Measurements from ENCODE around the gene NCKAP1. TPM values are rescaled to one million over a fixed set of nuclear protein-coding genes. Genes with fewer than 3 reads are reported as not detected.
"Not testable (repeated sequence)": the region's sequence is repeated elsewhere in the genome, so short reads cannot be mapped to it uniquely, and the experiment has no call there.

NCKAP1 gene
- total RNA-seq, 4 donors from 2014 or later = 114 to 144 (median 124) TPM

GRCh38 chr2:182968493-182968892 is 69.8 kb downstream of the NCKAP1 start:
- no peak for DNase-seq (ENCODE audit: low spot score)
- TF ChIP-seq CTCF (IDR thresholded peaks at IDR 0.05) = no peak
- ATAC-seq (ENCODE audit: low FRiP score) = no peak

GRCh38 chr2:182966356-182966755 is 71.9 kb downstream of the NCKAP1 start:
- not testable (repeated sequence) for ATAC-seq (ENCODE audit: low FRiP score); DNase-seq (ENCODE audit: low spot score)

GRCh38 chr2:182962641-182963040 is 75.6 kb downstream of the NCKAP1 start:
- ATAC-seq (ENCODE audit: low FRiP score) (no peak), DNase-seq (ENCODE audit: low spot score) (no peak)
- TF ChIP-seq CTCF (IDR thresholded peaks at IDR 0.05) = no peak

GRCh38 chr2:182960869-182961268 is 77.4 kb downstream of the NCKAP1 start:
- not testable (repeated sequence) for DNase-seq (ENCODE audit: low spot score); ATAC-seq (ENCODE audit: low FRiP score)

GRCh38 chr2:182954789-182955188 is 83.5 kb downstream of the NCKAP1 start:
- TF ChIP-seq CTCF (IDR thresholded peaks at IDR 0.05) = no peak
- DNase-seq (ENCODE audit: low spot score) (no peak), ATAC-seq (ENCODE audit: low FRiP score) (no peak)

GRCh38 chr2:182952741-182953450 is 85.4 kb downstream of the NCKAP1 start:
- DNase-seq (ENCODE audit: low spot score) = no peak
- TF ChIP-seq CTCF (IDR thresholded peaks at IDR 0.05) = no peak
- ATAC-seq (ENCODE audit: low FRiP score) = no peak

- ATAC-seq (ENCODE audit: low FRiP score) (no peak), DNase-seq (ENCODE audit: low spot score) (no peak)
- TF ChIP-seq CTCF (IDR thresholded peaks at IDR 0.05) = no peak
Observed at GRCh38 chr2:182951948-182952663, 86.2 kb downstream of the NCKAP1 start.

- ATAC-seq (ENCODE audit: low FRiP score) (no peak), DNase-seq (ENCODE audit: low spot score) (no peak)
- no peak for TF ChIP-seq CTCF (IDR thresholded peaks at IDR 0.05)
Observed at GRCh38 chr2:182950546-182950945, 87.7 kb downstream of the NCKAP1 start.

All from omental fat pad (tissue), 4 donors.